GM08714 (cell line): ENCODE data around the gene SLC26A11.
"Not testable (repeated sequence)": the region's sequence is repeated elsewhere in the genome, so short reads cannot be mapped to it uniquely, and the experiment has no call there.

Experiments
- H3K4me3 ChIP-seq: fragments of 200-500 bp; sonication (Bioruptor generic); 2 replicates; pipeline ENCODE4 v1.5.1; 2014; ENCODE audit warnings: mild to moderate bottlenecking, low read length, inconsistent platforms
- ZNF274 ChIP-seq: IDR thresholded peaks from 2 replicates; pipeline ENCODE4 v1.6.1; 2012; ENCODE audit warnings: mild to moderate bottlenecking, low read depth, low read length

Gene SLC26A11

DNA sequence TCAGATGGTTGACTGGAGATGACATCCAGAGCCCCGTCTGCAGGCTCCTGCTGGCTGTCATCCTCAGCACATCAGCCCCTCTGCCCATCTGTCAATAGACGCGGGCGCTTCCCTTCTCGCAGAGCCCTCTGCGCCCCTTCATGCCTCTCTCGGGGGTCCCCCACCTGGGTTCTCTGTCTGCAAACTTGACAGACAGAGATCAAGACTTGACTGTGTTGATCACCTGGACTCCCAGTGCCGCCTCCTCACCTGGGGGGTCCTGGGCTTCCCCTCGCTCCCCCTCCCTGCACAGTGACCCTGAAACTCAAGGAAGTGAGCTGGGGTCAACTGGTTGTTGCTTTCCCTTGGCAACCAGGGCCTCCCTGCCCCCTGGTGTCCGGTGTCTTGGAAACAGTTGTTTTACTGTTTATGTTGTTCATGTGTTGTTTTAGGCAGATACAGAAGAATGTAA lies 72.3 kb downstream of the SLC26A11 start:
- no peak for TF ChIP-seq ZNF274
- H3K4me3 ChIP-seq = no peak overlapping the region

DNA sequence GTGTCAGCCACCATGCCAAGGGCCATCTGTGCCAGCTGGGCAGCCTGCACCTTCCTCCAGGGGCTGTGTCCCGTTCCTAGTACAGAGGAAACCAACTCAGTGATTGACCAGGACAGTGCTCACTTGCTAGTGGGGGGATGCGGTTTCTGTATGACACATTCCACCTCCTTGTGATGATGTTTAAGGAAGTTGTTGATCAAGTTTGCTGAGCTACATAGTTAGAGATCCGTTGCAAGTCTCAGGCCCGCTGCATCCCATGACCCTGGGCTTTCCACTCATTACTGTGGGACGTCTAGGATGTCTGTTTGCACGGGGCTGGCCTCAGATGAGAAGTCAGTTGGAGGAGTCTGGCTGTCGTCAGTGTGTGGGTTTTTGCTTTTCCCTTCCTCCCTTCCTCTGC lies 74.0 kb downstream of the SLC26A11 start:
- H3K4me3 ChIP-seq = no peak overlapping the region
- TF ChIP-seq ZNF274 = no peak

DNA sequence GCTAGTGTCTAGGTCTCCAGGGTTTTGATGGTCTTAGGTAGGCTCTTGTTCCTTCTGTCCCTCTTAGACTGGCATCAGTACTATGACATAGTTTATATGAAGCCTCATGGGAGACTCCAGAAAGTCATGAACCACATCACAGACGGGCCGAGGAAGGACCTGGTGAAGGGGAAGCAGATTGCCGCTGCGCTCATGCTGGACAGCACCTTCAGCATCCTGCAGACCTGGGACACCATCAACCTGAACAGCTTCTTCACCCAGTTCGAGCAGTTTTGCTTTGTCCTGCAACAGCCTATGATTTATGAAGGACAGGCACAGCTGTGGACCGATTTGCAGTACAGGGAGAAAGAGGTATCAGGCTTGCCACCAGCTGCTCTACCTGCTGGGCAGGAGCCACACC lies 74.4 kb downstream of the SLC26A11 start:
- TF ChIP-seq ZNF274 = no peak
- no peak overlapping the region for H3K4me3 ChIP-seq

DNA sequence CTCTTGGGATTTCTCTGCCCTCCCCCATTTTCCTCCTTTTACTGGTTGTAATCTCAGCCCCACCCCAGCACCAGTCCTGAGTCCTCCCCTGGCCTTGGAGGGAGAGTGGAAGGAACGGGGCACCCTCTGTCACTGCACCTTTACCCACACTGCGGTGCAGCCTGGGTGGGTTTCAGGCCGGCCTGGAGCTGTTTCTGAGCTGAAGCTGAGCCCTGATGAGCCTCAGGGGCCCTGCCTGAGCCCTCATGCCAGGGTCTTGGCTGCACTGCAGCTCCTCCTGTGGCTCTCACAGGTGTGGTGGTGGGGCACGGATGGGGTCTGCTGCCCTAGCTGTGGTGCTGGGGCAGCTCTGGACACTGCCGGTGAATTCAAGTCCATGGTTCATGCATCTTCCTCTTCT lies 74.9 kb downstream of the SLC26A11 start:
- no peak for TF ChIP-seq ZNF274

DNA sequence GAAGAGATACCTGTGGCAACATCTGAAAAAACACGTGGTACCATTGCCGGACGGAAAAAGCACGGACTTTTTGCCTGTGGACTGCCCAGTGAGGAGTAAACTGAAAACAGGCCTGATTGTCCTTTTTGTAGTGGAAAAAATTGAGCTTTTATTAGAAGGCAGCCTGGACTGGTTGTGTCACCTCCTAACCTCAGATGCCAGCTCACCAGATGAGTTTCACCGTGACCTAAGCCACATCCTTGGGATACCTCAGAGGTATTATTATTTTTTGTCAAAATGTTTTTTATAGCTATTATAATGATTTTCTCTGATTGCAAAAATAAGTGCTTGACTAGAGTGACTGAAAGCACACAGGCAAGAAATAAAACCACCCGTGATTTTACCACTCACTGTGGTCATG lies 75.3 kb downstream of the SLC26A11 start:
- TF ChIP-seq ZNF274 = no peak
- no peak overlapping the region for H3K4me3 ChIP-seq

More for the DNA sequence above, 74.9 kb downstream of the SLC26A11 start:
- no peak overlapping the region for H3K4me3 ChIP-seq

DNA sequence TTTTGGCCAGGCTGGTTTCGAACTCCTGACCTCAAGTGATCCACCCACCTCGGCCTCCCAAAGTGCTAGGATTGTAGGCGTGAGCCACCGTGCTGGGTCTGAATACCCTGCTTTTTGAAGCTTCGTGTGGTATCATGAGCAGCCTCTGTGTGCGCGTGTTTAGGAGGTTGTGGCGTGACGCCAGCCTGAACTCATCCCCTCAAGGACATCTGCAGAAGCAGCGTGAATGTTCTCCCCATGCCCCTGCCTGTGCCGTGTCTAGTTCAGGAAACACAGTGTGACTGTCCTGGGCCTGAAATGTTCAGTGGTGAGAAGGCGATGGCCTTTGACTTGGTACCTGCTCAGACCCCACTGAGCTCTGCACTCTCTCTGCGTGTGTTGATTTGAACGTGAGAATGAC lies 76.0 kb downstream of the SLC26A11 start:
- TF ChIP-seq ZNF274 = no peak
- H3K4me3 ChIP-seq = no peak overlapping the region

DNA sequence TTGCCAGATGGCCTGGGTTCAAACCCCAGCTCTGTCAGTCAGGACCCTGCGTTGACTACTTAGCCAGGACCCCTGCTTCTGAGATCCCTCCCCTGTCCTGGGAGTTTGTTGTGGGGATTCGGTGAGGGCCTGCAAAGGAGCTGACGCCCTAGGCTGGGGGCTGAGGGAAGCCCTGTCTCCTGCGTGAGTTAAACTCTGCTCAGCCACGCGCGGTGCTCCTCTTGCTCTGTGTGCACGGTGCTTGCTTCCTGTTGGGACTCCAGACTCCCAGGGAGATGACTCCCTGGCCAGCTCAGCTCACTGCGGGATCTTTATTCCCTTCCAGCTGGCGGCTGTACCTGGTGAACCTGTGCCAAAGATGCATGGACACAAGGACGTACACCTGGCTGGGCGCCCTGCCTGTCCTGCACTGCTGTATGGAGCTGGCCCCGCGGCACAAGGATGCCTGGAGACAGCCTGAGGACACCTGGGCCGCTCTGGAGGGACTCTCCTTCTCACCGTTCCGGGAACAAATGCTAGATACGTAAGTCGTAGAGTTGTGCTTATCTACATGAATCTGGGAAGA lies 77.9 kb downstream of the SLC26A11 start:
- TF ChIP-seq ZNF274 = no peak
- no peak overlapping the region for H3K4me3 ChIP-seq

DNA sequence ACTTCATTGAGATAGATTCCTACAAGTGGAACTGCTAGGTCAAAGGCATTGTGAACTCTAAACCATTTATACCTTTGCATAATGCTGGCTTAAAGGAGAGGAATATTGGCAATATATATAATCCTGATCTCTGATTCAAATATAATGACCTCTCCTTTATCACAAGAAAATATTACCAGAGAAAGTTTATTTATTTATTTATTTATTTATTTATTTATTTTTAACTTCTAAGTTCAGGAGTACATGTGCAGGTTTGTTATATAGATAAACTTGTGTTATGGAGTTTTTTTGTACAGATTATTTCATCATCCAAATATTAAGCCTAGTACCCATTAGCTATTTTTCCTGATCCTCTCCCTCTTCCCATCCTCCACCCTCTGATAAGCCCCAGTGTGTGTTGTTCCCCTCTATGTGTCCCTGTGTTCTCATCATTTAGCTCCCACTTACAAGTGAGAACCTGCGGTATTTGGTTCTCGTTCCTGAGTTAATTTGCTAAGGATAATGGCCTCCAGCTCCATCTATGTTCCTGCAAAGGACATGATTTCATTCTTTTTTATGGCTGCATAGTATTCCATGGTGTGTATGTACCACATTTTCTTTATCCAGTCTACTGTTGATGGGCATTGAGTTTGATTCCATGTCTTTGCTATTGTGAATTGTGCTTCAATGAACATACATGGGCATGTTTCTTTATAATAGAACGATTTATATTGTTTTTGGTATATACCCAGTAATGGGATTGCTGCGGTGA lies 79.3 kb downstream of the SLC26A11 start:
- H3K4me3 ChIP-seq = not testable (repeated sequence)

DNA sequence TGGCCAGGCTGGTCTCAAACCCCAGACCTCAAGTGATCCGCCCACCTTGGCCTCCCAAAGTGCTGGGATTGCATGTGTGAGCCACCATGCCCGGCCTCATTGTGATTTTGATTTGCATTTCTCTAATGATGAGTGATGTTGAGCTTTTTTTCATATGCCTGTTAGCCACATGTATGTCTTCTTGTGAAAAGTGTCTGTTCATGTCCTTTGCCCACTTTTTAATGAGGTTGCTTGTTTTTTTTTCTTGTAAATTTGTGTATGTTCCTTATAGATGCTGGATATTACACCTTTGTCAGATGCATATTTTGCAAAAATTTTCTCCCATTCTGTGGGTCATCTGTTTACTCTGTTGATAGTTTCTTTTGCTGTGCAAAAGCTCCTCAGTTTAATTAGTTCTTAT lies 80.5 kb downstream of the SLC26A11 start:
- not testable (repeated sequence) for H3K4me3 ChIP-seq
